IPS-18c (cell line): Measurements from ENCODE around the gene ACYP1.

Experiments used
- H3K4me3 ChIP-seq: 2 replicates; pipeline ENCODE4 v1.7.0; 2013; ENCODE audit warnings: low read depth, mild to moderate bottlenecking, low read length, moderate library complexity; ENCODE audit not compliant: insufficient read depth
- H3K9me3 ChIP-seq: one replicate; pipeline ENCODE4 v1.6.1; 2013; ENCODE audit warnings: mild to moderate bottlenecking, low read length, moderate library complexity; ENCODE audit not compliant: control insufficient read depth, insufficient read depth

Gene ACYP1

GRCh38 chr14:75063491-75064204 is at the start of gene ACYP1:
ACYP1 (minus strand) TSS chr14:75064024; CDS start chr14:75063553, 471 bp downstream.
- peak within 1 kb of the TSS; percentile 72 for H3K4me3 ChIP-seq
- H3K9me3 ChIP-seq = no peaks in the 10 kb centered on the region

GRCh38 chr14:75109877-75110276 is 46.1 kb upstream of the ACYP1 start:
- Histone ChIP-seq H3K9me3 (no peaks in the 10 kb centered on the region), H3K4me3 (no peak overlapping the region)

DNA sequence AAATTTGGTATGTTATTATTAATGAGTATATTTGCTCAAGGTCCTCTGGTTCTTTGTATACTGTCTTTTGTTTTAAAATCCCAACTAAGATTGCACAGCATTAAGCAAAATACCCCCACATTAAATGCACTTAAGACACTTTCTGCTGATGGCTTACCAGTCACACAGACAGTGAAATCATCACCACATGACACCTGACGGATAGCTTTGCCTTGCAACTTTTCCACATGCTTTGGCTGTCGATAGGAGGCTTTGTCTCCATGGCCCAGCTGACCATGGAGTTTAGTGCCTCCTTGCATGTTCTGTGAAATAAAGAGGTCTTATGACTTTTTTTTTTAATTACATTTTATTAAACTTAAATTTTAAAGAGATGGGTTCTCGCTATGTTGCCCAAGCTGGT is 43.4 kb upstream of the ACYP1 start:
- Histone ChIP-seq H3K4me3 (no peak overlapping the region), H3K9me3 (no peaks in the 10 kb centered on the region)

- Histone ChIP-seq H3K9me3 (no peaks in the 10 kb centered on the region), H3K4me3 (no peak overlapping the region)
Measured at GRCh38 chr14:75101491-75101890, 37.7 kb upstream of the ACYP1 start.

GRCh38 chr14:75098682-75099081 is 34.9 kb upstream of the ACYP1 start:
- no peak overlapping the region for H3K4me3 ChIP-seq

GRCh38 chr14:75098212-75098611 is 34.4 kb upstream of the ACYP1 start:
- Histone ChIP-seq H3K9me3 (no peaks in the 10 kb centered on the region), H3K4me3 (no peak overlapping the region)

More at GRCh38 chr14:75098682-75099081, 34.9 kb upstream of the ACYP1 start:
- no peaks in the 10 kb centered on the region for H3K9me3 ChIP-seq

GRCh38 chr14:75096959-75097358 is 33.1 kb upstream of the ACYP1 start:
- H3K9me3 ChIP-seq = no peaks in the 10 kb centered on the region
- H3K4me3 ChIP-seq = no peak overlapping the region

GRCh38 chr14:75095690-75096089 is 31.9 kb upstream of the ACYP1 start:
- H3K4me3 ChIP-seq = no peak overlapping the region

DNA sequence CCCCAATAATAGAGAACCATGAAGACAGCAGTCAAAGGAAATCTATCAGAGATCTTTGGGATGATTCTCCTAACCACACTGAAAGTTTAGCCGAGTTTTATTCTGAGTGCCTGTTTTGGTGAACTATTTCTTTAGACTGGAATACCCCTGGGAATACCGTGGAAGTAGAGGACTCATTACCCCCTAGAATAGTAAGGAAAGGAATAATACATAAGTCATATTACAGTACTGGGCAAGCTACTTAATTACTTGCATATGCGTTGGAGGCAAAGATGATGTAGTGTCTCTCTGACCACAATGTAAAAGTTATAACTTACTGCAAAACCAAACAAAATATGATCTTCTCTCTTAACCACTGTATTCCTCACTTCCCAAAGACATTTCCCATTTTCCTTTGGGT is 31.1 kb upstream of the ACYP1 start:
- H3K4me3 ChIP-seq = no peak overlapping the region
- no peaks in the 10 kb centered on the region for H3K9me3 ChIP-seq

More at GRCh38 chr14:75095690-75096089, 31.9 kb upstream of the ACYP1 start:
- H3K9me3 ChIP-seq = no peaks in the 10 kb centered on the region

DNA sequence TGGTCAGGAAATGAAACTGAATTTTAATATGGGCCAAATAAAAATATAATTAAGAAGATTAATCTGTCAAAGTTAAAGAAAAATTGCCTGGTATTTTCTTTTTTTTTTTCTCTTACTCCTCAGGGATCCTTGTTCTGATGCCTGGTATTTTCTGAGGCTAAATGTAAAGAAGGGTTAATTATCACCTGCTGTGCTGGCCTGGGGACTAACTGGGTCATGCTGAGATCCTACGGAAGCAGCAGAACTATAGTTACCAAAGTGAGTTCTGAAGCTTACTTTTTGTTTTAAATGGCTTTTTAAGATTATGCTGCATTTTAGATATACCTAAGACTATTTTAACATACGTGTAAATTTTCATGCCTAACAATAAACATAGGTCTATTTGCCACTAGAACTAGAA is 28.9 kb upstream of the ACYP1 start:
- Histone ChIP-seq H3K9me3 (no peaks in the 10 kb centered on the region), H3K4me3 (no peak overlapping the region)

GRCh38 chr14:75091251-75091650 is 27.4 kb upstream of the ACYP1 start:
- no peak overlapping the region for H3K4me3 ChIP-seq
- no peaks in the 10 kb centered on the region for H3K9me3 ChIP-seq

- Histone ChIP-seq H3K4me3 (no peak overlapping the region), H3K9me3 (no peaks in the 10 kb centered on the region)
Measured at GRCh38 chr14:75090353-75090752, 26.5 kb upstream of the ACYP1 start.

- Histone ChIP-seq H3K9me3 (no peaks in the 10 kb centered on the region), H3K4me3 (no peak overlapping the region)
Measured at GRCh38 chr14:75088566-75089373, 24.9 kb upstream of the ACYP1 start.

- Histone ChIP-seq H3K4me3 (no peak overlapping the region), H3K9me3 (no peaks in the 10 kb centered on the region)
Measured at GRCh38 chr14:75088153-75088552, 24.3 kb upstream of the ACYP1 start.

- no peak overlapping the region for H3K4me3 ChIP-seq
- H3K9me3 ChIP-seq = no peaks in the 10 kb centered on the region
Measured at GRCh38 chr14:75084513-75084912, 20.7 kb upstream of the ACYP1 start.

- H3K4me3 ChIP-seq = no peak overlapping the region
- H3K9me3 ChIP-seq = no peaks in the 10 kb centered on the region
Measured at GRCh38 chr14:75083271-75083670, 19.4 kb upstream of the ACYP1 start.

GRCh38 chr14:75081660-75082229 is 17.9 kb upstream of the ACYP1 start:
- Histone ChIP-seq H3K4me3 (no peak overlapping the region), H3K9me3 (no peaks in the 10 kb centered on the region)

DNA sequence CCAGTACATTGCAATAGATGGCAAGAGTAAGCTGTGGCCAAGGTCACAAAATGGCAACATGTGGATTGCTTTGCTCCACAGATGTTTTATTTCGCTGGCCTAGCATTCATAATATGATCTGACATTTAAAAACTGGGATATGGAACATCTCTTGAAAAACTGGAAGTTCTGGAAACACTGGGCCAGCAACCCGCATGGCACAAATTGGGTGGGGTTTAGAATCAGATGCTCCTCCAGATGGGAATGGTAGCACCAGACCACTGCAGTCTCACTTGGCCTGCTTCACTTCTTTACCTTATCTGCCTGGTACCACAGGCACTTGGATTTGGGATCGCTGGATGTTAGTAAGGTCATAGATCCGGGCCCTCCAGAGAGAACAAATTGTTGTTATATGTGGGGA is 15.7 kb upstream of the ACYP1 start:
- Histone ChIP-seq H3K4me3 (no peak overlapping the region), H3K9me3 (no peaks in the 10 kb centered on the region)
